ENCODE data around the gene UBAP2L. TPM values are rescaled to one million over a fixed set of nuclear protein-coding genes. Genes with fewer than 3 reads are reported as not detected.

UBAP2L gene
- total RNA-seq, 1 donor from 2014 or later: 256 TPM

GRCh38 chr1:154218545-154218944, 2.2 kb upstream of the UBAP2L start:
- Mint-ChIP-seq H3K36me3 (ENCODE audit: low read depth) (peaks cover 25% of the 10 kb centered on the region), H3K9me3 (no peaks in the 10 kb centered on the region), H3K4me1 (peaks cover 54% of the 10 kb centered on the region), H3K27me3 (ENCODE audit: low read depth) (no peaks in the 10 kb centered on the region), H3K27ac (ENCODE audit: unreplicated experiment) (peak overlapping the region; percentile 85), H3K4me3 (peak overlapping the region; percentile 96)
- no peak for DNase-seq (ENCODE audit: low read depth, low spot score)
- no peak for TF ChIP-seq CTCF (conservative IDR thresholded peaks at IDR 0.05)

GRCh38 chr1:154219541-154219940, 1.2 kb upstream of the UBAP2L start:
- Mint-ChIP-seq H3K27me3 (ENCODE audit: low read depth) (no peaks in the 10 kb centered on the region), H3K9me3 (no peaks in the 10 kb centered on the region), H3K36me3 (ENCODE audit: low read depth) (peaks cover 24% of the 10 kb centered on the region), H3K4me1 (peaks cover 63% of the 10 kb centered on the region), H3K4me3 (peak overlapping the region; percentile 96), H3K27ac (ENCODE audit: unreplicated experiment) (peak overlapping the region; percentile 99)
- TF ChIP-seq CTCF (conservative IDR thresholded peaks at IDR 0.05): no peak
- no peak for DNase-seq (ENCODE audit: low read depth, low spot score)

GRCh38 chr1:154220970-154221277, 169 bp downstream of the UBAP2L start:
- peaks cover 24% of the 10 kb centered on the region for H3K36me3 Mint-ChIP-seq (ENCODE audit: low read depth)
- H3K27me3 Mint-ChIP-seq (ENCODE audit: low read depth): no peaks in the 10 kb centered on the region
- peak overlapping the region; percentile 96 for H3K4me3 Mint-ChIP-seq
- H3K4me1 Mint-ChIP-seq: peaks cover 67% of the 10 kb centered on the region
- no peaks in the 10 kb centered on the region for H3K9me3 Mint-ChIP-seq
- peak overlapping the region; percentile 99 for H3K27ac Mint-ChIP-seq (ENCODE audit: unreplicated experiment)
- no peak for DNase-seq (ENCODE audit: low read depth, low spot score)
- TF ChIP-seq CTCF (conservative IDR thresholded peaks at IDR 0.05): no peak

- Mint-ChIP-seq H3K9me3 (no peaks in the 10 kb centered on the region), H3K36me3 (ENCODE audit: low read depth) (peaks cover 24% of the 10 kb centered on the region), H3K4me3 (peak overlapping the region; percentile 96), H3K27me3 (ENCODE audit: low read depth) (no peaks in the 10 kb centered on the region), H3K4me1 (peaks cover 67% of the 10 kb centered on the region), H3K27ac (ENCODE audit: unreplicated experiment) (peak overlapping the region; percentile 98)
- no peak for TF ChIP-seq CTCF (conservative IDR thresholded peaks at IDR 0.05)
- DNase-seq (ENCODE audit: low read depth, low spot score): peak; percentile 38
Observed at GRCh38 chr1:154221278-154222001, 685 bp downstream of the UBAP2L start.

- Mint-ChIP-seq H3K27me3 (ENCODE audit: low read depth) (no peaks in the 10 kb centered on the region), H3K4me1 (peaks cover 62% of the 10 kb centered on the region), H3K27ac (ENCODE audit: unreplicated experiment) (peak overlapping the region; percentile 44), H3K4me3 (peak overlapping the region; percentile 96), H3K36me3 (ENCODE audit: low read depth) (peaks cover 23% of the 10 kb centered on the region), H3K9me3 (no peaks in the 10 kb centered on the region)
- TF ChIP-seq CTCF (conservative IDR thresholded peaks at IDR 0.05): no peak
- DNase-seq (ENCODE audit: low read depth, low spot score): no peak
Observed at GRCh38 chr1:154222518-154222917, 1.8 kb downstream of the UBAP2L start.

All from neural crest cell (in vitro differentiated cells).